Measurements from ENCODE around the gene CHRNA1.

- TF ChIP-seq POLR2A (IDR thresholded peaks at IDR 0.05) (no peak), POLR2AphosphoS5 (IDR thresholded peaks at IDR 0.05) (no peak)
Measured at GRCh38 chr2:174740721-174741120, 23.6 kb downstream of the CHRNA1 start.
